GM19438 (cell line): ENCODE results near the gene DPP9.
"Not testable (repeated sequence)": the region's sequence is repeated elsewhere in the genome, so short reads cannot be mapped to it uniquely, and the experiment has no call there.

Experiments used
- ATAC-seq: cut with Tn5 transposase; IDR thresholded peaks from one replicate; pipeline ENCODE4 v1.9.1; 2021; ENCODE audit warnings: low read depth; ENCODE audit not compliant: unreplicated experiment

The DPP9 gene

DNA sequence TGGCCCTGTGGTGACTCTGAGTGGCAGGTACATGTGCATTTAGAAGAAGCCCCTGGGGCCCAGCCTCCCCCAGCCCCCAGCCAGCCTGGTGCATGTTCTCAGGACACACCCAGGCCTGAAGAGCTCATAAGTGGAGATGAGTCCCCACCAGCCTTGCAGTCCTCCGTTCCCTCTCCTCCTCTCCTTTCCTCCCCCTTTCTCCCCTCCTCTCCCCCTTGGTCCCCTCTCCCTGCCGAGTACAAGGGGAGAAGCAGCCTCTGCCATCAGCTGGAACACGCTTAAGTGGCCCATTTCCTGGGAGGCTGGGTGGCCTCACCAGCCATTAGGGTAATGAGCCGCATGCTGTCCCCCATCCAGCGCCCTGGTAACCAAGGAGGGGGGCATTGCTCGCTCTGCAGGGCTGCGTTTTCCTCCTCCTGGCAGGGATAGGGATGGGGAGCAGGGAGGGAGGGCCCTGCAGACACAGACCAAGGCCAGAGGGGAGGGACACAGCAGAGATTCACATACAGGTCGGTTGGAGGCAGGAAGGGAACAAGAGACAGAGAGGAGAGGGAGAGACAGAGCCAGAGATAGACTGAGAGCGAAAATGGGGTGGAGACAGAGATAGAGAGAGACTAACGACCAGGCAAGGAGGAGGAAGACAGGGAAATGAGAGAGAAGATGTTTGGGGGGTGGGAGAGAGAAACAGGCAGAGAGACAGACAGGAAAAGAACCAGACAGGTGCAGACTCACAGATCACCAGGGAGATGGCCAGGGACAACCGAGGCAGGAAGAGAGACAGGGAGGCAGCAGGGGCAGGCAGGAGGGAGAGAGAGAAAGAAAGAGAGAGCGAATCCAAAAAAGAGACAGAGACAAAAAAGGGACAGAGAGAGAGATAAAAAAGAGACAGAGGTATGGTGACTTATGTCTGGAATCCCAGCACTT is 19.3 kb upstream of the DPP9 start:
- no peak for ATAC-seq

DNA sequence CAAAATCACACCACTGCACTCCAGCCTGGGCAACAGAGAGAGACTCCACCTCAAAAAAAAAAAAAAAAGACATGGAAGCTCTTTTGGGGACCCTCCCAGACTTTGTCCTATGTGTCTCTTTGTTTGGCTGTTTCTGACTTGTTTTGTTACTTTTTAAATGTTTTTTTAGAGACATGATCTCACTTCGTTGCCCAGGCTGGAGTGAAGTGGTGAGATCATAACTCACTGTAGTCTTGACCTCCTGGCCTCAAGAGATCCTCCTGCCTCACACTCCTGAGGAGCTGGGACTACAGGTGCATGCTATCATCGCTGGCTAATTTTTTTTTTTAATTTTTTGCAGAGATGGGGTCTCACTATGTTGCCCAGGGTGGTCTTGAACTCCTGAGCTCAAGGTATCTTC is 16.4 kb upstream of the DPP9 start:
- ATAC-seq, result no peak

DNA sequence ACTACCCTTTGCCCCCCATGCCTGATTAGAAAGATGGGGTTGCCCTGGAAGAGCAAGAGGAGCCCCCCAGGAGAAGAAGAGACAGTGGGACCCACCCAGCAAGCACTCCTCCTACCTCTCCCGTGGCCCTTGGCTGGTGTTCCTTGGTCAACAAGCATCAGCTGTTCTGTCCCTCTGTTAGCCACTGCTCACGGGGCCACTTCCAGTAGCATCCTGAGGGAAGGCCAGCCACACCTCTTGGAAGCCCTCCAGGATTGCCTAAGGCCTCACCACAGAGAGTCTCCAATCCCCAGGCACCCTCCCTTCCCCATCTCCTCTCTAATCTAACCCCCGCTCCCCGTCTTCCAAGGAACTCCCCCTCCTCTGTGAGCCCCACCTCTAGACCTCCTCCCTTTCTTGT is 15.1 kb upstream of the DPP9 start:
- no peak for ATAC-seq

DNA sequence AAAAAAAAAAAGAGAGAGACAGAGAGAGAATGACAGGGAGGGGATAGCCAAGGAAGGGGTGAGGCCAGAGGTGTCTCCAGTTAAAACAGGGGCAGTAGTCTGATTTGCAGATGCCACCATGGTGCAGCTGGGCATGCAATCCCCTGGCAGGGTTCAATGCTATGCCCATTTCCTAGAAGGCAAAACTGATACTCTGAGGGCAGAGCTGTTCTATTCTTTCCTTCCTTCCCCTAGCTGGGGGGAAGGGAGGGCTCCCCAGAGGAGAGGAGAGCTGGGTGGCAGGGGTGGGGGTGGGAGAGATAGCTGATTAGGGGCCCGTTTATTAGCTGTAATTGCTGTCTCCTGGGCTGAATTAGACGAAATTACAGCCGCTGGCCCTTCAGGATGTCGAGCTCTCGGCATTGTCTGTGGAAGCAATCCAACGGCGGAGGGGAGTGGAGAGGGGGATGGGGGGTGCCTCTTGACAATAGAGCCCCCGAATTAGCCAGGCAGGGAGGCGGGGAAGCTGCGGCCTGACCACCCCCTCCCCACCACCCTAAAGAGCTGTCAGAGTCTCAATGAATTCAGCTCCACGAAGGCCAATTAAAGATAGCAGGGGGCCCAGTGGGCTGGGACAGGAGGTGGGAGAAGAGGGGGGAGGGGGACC is 14.4 kb upstream of the DPP9 start:
- ATAC-seq, result no peak

DNA sequence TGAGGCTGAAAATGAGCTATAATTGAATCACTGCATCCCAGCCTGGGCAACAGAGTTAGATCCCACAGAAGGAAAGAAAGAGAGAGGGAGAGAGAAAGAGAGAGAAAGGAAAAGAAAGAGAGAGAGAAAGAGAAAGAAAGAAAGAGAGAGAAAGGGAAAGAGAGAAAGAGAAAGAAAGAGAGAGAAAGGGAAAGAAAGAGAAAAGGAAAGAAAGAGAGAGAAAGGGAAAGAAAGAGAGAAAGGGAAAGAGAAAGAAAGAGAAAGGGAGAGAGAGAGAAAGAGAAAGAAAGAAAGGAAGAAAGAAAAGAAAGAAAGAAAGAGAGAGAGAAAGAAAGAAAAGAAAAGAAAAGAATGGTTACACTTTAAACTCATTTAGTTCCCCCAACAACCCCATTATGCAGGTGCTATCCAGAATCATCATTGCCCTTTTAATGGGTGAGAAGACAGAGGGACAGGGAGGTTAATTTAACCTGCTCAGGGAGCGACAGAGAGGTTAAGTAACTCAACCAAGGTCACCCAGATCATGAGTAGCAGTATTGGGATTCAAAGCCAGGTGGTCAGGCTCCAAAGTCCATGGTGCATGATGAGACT is 10.2 kb upstream of the DPP9 start:
- ATAC-seq, result no peak

DNA sequence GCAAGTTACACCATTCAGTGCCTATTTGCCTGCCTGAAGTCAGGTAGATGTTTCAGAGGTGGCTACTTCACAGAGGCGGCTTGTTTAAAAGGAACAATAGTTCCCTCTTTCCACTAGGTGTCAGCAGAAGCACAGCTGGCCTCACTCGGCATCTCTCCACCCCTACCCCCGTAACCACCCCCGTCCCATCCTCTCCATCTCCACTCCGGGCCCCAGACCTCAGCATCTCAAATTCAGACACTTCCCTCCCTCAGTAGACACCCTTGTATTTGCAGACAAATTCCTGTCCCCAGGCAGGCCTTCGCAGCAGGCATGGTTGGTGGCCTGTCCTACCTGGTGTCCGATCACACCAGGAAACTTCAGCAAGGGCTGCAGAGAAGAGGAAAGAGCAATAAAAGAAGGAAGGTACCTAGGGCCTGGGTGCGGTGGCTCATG is 9.1 kb upstream of the DPP9 start:
- no peak for ATAC-seq

DNA sequence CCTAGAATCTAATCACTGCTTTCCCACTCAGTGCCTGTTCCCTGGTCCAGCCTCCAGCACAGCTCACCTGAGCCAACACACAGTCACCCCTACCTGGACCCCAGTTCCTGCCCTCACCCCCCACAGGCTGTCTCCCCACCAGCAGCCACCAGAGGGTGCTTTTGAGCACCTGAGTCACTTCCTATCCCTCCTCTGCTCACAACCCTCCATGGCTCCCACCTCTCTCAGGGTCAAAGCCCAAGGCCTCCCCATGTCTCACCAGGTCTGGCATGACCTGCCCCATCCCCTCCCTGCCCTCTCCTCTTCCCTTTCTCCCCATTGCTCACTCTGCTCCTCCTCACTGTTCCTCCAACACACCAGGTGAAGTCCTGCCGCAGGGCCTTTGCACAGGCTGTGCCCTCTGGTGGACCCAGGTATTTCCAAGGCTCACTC is 7.1 kb upstream of the DPP9 start:
- ATAC-seq, result no peak

DNA sequence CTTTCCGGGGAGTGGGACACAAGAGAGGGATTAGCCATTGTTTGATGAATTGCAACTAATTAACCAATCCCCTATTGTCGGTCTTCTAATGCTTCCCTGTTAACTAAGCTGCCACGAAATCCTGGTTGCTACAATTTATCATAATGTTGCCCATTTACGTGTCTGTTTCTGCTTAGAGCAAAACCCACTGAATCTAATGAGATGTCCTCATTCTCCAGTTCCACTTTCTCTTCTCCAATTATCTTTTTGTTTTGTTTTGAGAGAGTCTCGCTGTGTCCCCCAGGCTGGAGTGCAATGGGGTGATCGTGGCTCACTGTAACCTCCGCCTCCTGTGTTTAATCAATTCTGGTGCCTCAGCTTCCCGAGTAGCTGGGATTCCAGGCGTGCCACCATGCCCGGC is 5.2 kb upstream of the DPP9 start:
- ATAC-seq, result no peak

DNA sequence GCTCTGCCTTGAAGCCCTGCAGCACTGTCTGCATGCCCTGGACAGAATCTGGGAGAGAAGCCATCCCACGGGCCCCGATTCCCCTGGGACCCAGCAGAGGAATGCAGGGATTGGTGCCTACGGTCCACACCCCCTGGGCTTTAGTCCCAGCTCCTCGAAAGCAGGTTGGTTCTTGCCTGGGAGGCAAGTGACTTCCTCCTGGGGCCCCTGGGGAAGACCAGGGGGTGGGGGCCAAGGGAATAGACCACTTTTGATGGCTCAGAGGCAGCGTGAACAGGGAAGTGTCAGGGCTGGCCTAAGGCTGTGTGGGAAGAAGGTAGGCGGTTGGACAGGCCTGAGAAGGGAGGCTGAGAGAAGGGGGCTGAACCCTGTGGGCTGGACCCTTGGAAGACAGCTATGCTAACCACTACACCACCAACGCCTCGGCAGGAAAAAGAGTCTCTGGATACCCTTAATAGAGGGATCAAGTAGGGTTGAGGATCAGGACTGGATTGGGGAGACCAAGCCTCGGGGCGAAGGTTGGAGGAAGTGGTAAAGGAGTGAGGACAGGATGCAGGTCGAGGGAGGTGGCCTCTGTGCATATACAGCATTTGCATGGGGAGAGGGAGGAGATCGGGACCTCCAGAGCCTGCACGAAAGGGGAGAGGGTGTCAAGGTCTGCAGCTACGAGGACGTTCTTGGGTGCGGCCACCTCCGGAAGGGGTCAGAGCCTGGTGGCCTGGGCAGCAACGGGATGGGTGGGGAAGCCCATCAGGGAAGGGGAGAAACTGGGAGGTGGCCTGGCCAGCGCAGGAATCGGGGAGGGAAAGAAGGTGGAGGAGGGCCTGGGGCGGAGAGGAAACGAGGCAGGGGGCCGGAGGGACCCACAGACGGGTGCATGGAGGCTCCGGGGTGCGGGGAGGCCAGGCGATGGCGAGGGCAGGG is 709 bp downstream of the DPP9 start:
- no peak for ATAC-seq

DNA sequence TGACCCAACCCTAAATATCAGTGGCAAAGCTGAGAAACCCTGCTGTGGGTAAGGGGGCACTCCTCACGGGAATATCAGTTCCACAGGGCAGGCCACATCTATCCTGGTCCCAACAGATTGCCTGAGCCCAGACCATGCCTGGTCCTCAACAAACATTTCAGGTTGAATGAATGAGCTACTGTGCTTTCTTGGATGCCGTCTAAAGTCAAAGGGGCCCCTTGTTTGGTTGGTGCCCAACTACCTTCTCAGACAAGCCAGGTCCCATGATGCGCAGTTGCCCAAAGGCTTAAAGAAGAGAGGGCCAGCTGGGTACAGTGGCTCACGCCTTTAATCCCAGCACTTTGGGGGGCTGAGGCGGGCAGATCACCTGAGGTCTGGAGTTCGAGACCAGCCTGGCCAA is 2.4 kb downstream of the DPP9 start:
- ATAC-seq, result no peak

DNA sequence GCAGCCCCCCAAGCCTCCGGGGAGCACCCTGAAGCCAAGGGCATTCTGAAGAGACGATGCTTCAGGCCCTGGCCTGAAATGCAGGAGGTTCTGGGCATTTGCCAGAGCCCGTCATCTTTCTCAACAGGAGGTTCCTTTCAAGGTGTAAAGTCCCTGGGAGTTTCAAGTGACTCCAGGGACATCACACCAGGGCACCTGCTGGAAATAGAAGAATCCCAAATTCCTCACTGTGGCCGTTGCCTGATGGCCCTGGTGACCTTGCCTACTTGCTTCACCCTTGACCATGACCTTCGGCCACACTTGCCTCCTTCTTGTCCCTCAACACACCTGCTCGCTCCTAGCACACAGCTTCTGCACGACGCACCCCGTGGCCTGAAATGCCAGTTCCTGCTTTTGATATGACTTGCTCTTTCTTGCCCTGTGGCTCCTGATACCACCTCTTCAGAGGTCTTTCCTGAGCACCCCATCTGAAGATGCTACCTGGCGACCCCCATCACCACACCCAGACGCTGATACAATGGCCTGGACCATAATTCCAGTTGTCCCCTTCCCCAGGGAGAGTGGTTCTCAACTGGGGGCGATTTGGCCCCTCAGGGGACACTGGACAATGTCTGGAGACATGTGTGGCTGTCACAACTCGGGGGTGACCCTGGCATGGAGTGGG is 3.5 kb downstream of the DPP9 start:
- no peak for ATAC-seq

DNA sequence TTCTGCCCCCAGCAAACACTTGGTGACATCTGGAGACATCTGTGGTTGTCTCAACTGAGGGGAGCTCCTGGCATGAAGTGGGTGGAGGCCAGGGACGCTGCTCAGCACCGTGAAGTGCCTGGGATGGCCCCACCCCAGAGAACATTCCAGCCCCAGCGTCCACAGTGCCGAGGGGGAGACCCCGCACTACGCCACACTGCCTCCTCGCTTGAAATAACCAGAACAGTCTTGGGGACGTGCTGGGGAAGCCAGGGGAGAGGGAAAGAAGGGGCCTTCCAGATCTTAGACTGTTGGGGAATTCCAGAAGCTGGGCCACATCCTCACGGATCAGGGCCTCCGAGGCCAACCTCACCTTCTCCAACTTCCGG is 4.2 kb downstream of the DPP9 start:
- no peak for ATAC-seq

DNA sequence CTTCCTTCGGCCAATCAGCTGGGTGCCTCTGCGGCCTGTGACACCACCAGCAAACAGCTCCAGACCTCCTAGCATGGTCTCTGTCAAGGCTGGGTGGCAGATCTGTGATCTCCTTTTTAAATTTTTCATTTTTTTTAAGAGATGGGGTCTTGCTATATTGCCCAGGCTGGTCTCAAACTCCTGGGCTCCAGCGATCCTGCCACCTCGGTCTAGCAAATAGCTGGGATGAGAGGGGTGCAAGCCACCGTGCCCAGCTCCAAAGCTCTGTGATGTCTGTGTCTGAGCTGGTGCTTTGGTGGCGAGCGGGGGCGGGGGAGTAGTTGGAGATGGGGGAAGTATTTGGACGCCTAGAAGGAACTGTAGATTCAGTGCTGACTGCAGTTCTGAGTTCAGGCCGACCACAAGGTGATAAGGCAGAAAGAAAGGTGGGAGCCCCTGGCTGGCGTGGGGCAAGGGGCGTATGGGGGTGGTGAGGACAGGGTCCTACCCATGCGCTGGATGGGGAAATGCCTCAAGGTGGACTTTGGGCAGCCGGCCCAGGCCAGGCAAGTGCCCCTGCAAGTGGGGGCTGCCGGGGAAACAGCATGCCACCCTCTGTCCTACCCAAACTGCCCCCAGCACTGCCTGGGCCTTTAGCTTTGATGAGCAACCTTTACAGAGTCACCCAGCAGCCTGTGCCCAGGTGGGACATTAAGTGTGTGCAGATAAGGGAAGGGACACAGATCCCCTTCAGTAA is 5.5 kb downstream of the DPP9 start:
- ATAC-seq, result no peak

DNA sequence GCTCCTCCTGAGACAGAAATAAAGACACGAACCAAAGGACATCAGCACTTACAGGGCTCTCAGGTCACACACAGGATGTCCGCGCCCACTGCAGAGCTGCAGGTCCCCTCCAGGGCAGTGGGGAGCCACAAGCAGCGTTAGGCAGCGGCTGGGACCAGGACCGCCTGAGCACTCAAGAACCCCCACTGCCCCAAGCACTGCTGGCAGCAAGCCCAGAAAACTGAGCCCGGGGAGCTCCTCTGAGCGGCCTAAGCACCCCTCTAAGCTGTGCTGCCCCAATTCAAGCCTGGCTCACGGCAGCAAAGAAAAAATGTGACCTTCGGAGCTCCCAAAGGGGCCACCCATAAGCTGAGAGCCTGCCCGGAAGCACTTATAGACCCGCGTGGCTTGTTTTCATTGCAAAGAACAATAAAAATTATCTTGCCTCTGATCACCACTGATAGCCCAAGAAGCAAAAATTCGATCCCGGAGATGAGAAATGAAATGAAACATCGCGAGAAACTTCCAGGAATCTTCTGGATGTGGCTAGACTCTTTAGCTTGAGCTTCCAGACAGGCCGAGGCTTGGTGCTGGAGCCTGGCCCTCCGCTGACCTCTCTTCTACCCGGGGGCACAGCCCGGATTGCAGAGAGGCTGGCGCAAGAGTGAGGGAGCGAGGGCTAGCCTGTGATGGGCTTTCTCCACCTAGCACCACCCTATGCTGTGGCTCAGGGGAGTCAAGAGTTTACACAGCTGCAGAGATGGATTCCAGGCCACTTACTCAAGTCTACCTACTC is 6.3 kb downstream of the DPP9 start:
- no peak for ATAC-seq

DNA sequence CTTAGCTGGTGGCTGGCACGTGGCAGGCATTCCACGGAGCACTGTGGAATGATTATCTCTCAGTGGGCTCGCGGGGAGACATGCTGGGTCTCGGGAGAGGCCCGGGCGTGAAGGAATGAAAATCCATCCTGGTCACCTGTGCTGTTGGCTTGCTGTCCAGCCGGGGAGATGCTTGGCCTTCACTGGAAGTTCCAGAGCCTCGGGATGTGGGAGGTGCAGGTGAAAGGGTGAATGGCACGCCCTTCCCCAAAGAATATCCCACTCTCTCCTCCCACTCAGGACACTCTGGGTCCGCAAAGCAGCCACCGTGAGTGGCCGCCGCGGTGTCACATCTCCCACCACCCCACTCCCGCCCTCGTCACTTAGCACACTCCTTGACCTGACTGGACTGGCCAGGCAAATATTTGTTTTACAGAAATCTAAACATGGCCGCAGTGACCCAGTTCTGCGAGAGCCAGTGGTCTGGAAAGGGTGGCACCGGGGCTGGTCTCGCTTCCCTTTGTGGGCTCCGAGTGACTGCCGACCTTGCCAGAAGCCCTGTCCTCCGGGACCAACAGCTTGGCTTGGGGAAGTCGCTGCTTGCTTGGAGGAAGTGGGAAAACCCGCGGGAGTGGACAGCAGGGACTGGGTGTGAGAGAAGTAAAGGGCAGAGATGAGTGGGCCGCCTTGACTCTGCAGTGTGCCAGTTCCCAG is 8.0 kb downstream of the DPP9 start:
- no peak for ATAC-seq

DNA sequence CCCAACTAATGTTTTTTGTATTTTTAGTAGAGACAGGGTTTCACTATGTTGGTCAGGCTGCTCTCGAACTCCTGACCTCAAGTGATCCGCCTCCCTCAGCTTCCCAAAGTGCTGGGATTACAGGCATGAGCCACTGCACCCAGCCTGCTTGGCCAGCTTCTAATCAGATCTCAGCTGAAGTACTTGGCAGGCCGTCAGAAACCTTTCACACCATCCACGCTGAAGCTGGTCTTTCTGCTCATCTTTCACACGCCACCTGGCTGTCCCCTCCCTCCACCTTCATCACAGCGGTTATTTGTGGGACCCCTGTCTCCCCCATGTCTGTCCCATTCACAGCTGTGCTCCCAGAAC is 8.5 kb downstream of the DPP9 start:
- ATAC-seq, result not testable (repeated sequence)

DNA sequence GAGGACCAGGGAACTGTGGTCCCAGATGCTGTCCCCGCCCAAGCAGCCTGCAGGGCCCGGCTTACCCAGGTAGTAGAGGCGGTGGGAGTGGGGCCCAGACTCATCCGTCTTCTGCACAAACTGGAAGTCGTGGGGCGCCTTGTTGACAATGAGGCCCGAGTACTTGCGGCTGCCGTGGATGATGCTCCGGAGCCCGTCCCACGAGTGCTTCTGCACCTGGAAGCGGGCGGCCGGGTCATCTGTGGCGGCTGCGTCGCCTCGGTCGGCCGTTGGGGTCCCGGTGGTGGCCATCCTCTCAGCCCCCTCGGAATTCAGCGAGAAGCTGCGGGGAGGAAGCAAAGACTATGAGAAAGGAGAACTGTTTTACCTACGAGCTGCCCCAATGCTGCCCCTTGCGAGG is 9.6 kb downstream of the DPP9 start:
- ATAC-seq, result no peak

DNA sequence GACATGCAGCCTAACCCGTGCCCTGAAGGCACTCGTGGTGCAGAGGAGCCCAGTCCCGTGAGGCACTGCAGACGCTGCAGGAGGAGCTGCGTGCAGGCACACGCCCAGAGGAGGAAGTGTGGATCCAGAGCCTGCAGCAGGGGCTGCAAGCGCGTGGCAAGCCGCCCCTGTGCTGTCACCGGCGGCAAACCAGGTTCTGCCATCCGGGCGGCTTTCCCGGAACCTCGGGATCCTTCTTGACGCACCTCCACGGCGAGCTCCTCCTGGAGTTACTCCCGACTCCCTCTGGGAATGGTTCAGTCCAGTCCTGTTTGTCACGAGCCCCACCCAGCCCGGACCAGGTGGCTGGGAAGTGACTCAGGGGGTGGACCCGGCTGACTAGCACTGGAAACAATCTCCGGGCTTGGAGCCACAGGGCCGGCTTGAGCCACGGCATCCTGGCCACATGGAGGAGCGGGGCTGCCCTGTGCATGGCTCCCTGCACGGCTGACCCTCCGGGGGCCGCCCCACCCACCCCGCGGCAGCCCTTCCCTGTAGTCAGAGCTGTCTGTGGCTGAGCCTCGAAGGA is 10.2 kb downstream of the DPP9 start:
- ATAC-seq, result no peak
